A549 (cell line): ENCODE data around the gene FARP2.

Experiments used
- EP300 ChIP-seq, 2 experiments: fragments of >200 bp; sonication (Bioruptor Twin); formaldehyde crosslinking; IDR thresholded peaks; 2 replicates in 1 of 2; 3 replicates in 1 of 2; pipeline ENCODE4 v1.6.1; 2016 to 2017
- RAD21 ChIP-seq, 2 experiments: fragments of >200 bp in 1 of 2; sonication (Bioruptor Twin) in 1 of 2; formaldehyde crosslinking in 1 of 2; IDR thresholded peaks in 1 of 2; conservative IDR thresholded peaks in 1 of 2; 2 replicates in 1 of 2; 3 replicates in 1 of 2; pipeline ENCODE4 v1.6.1; 2012 to 2018; ENCODE audit warnings: inconsistent platforms in 1 of 2

GRCh38 chr2:241468476-241468781 lies 112.3 kb downstream of the FARP2 start:
- TF ChIP-seq EP300 (IDR thresholded peaks at IDR 0.05) (no peak), RAD21 (conservative IDR thresholded peaks at IDR 0.05 in 1 of 2, IDR thresholded peaks at IDR 0.05 in 1 of 2) (no peak)
